GM18907 (cell line): ENCODE data around the gene SERPINA3.

ENCODE experiments used
- ATAC-seq: cut with Tn5 transposase; IDR thresholded peaks from one replicate; pipeline ENCODE4 v1.9.1; 2021; ENCODE audit warnings: mild to moderate bottlenecking, moderate library complexity; ENCODE audit not compliant: unreplicated experiment

Gene SERPINA3

DNA sequence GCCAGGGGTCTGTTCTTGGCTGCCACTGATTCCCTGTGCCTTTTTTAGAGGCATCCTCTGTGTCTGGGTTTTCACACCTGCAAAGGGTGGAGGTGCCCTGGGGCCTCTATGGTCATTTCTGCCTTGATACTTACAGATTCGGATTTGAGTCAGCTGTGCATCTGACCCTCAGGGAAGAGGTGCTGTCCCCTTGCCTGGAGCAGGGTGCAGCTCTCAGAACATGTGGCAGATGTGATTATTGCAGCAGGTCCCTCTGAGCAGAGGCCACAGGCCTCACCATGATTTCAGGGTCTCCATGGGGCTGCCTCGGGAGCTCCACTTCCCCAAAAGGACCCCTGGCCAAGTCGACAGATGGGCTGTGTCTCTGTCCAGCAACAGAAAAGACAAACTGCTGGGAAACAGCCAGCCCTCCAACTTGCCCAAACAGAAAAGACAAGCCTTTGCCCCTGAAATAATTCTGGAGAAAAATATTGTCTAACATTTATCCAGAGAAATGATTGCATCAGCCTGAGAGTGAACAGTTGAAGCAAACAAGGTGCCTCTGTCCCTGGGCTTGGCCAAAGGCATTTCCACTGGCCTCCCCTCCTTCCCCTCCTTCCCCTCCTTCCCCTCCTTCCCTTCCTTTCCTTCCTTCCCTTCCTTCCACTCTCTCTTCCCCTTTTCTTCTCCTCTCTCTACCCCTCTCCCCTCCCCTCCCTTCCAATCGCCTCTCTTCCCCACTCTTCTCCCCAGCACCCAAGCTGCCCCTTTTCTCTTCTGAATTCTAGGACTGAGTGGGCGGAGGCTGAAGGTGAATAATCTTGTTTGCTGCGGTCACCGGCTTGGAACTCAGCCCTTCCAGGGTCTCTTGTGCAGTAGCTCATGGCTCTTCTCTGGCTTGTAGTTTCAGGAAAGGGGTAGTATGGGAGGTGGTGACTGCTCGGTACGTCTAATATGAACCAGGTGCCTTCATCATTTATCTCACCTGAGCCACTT is 676 bp downstream of the SERPINA3 start:
- no peak for ATAC-seq

DNA sequence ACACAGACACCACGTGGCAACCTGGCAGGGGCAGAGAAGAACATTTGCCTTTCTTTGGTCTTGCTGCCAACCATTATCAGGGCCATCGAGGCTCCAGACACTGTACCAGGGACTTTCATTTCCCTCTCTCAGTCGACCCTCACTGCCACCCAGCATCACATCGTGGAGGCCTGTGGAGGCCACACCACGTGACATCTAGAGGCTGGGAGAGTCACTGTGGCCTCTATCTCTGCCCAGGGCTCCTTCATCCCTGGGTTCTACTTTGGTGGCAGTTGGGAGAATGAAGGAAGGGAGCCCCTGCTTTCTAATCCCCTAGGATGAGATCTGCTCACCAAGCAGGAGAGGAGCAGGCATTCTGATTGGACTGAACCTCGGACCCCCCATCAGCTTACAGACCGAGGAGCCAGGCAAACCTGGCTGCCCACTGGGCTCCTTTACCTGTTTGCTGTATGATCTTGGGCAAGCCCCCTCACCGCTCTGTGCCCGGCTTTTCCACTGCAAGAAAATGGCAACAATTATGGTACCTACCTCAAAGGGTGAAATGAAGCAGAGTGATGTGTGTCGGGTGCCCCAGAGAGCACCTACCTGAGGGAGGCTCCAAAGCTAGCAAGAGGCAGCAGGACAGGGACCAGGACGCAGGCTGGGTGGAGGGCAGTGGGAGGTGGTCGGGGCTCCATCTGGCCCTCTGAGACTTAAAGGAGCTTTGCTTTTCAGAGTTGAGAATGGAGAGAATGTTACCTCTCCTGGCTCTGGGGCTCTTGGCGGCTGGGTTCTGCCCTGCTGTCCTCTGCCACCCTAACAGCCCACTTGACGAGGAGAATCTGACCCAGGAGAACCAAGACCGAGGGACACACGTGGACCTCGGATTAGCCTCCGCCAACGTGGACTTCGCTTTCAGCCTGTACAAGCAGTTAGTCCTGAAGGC is 1.8 kb downstream of the SERPINA3 start:
- no peak for ATAC-seq

DNA sequence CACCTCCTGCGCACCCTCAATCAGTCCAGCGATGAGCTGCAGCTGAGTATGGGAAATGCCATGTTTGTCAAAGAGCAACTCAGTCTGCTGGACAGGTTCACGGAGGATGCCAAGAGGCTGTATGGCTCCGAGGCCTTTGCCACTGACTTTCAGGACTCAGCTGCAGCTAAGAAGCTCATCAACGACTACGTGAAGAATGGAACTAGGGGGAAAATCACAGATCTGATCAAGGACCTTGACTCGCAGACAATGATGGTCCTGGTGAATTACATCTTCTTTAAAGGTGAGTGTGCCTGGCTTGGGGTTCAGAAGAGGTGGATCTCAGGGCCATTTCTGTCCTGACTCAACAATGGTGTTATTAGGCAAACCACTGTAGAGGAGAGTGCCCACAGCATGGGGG is 2.6 kb downstream of the SERPINA3 start:
- no peak for ATAC-seq

DNA sequence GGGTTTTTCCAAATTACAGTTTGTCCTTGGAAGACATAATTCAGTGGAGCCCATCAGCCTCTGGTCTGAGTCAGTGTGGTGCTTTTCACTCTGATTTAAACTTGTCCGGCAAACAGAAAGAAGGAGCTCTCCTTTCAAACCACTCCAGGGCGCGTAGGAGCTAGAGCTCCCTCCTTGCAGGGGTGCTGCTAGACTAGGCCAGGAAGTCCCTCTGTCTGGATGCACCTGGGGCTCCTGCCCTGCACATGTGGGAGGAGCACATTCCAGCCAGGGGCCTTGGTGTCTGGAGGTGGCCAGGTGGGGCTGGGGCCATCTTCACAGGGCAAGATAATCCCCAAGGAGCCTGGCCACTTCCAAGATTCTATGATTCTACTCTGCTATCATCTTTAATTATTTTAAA is 3.1 kb downstream of the SERPINA3 start:
- no peak for ATAC-seq

DNA sequence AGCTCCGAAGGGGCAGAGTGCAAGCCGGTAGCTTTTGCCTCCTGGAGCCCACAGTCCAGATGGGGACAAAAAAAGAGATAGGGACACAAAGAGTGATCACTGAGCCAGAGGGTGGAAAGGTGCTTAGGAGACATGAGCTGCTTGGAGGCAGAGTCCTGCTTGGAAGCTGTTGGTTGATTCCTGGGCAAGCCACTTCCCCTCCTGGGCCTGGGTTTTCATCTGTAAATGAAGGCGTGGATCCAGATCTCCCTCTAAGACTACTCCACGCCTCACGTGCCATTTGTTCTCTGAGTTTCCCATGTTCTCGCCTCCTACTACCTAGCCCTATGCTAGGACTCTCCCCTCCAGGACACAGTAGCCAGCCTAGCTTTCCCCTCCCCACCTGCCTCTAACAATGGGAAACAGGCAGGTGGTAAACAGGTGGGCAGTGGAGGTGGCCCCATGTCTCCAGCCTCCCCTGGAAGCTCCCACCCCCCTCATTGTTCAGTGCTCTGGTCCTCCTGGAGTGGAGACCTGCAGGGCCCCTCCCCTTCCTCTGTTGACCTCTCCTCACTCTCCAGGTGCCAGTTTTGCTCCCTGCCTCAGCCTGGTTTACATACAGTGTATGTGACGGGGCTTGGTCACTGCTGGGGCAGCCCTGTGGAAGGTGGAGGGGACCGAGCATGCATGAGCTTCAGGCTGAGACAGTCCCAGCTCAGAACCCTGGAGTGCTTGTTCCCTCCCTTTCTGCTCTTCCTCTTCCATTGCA is 3.8 kb downstream of the SERPINA3 start:
- ATAC-seq: no peak

DNA sequence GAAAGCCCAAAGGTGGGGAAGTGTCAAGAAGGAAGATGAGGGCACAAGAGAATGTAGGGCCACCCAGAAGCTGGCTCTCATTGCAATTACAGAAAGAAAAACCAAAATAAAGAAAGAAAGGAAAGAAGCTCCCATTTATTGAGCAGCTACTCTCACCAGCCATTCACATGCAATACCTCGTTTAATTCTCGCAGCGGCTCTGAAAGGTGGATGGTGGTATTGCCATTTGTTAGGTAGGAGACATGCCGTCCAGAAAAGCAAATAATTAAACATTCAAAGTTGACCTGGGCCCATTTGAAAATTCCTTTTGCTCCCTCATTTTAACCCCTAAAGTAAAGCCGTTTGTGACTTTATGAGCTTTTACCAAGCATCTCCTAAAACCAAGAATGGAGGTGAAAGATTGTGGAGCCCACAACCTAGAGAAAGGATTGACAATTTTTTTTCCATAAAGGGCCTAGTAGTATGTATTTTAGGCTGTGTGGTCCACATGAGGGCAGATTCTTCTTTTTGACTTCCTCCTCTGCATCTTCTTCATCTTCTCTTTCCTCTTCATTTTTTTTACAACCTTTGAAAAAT is 5.3 kb downstream of the SERPINA3 start:
- no peak for ATAC-seq

DNA sequence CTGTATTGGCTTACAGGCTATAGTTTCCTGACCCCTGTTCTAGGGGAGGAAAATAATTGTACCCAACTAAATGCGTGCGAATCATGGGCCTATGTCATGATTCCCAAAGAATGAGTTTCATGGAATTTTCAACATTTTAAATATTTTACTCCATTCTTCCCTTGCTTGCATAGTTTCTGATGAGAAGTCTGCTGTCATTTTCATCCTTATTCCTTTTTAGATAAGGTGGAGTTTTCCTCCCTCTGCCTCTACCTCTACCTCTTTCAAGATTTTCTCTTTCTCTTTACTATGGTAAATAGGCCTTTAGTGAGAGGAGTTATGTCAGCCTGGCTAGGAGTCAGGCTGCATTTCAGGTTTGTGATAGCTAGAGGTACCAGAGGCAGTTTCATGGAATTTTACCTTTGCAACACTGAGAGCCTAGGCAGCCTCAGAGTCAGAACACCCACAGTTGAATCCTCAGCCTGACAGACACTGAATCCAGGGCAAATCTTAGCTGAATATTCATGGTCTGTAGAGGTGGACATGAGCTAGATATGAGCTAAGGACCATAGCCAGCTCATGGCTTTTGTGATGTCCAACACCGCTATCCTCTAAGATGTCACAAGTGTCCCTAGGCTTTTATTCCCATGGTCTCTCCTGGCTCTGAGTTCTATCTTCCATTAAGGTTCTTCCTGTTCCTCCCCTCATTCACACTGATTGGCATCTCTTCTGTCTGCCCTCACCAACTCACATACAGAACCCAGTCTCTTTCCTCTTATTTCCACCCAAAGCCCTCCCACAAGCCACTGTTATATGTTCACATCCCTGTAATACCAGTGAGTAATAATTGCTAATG is 6.0 kb downstream of the SERPINA3 start:
- ATAC-seq: no peak

DNA sequence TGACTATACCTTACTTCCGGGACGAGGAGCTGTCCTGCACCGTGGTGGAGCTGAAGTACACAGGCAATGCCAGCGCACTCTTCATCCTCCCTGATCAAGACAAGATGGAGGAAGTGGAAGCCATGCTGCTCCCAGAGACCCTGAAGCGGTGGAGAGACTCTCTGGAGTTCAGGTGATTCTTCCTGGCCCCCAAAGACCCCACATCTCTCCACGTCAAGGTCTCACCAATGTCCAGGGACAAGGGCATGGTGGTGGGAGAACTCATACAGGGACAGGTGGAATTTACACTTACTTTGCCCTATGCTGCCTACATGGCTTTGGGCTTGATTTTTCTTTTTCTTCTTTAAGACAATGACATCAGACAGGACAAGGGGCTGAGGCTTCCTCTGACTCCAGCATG is 7.1 kb downstream of the SERPINA3 start:
- ATAC-seq: no peak

DNA sequence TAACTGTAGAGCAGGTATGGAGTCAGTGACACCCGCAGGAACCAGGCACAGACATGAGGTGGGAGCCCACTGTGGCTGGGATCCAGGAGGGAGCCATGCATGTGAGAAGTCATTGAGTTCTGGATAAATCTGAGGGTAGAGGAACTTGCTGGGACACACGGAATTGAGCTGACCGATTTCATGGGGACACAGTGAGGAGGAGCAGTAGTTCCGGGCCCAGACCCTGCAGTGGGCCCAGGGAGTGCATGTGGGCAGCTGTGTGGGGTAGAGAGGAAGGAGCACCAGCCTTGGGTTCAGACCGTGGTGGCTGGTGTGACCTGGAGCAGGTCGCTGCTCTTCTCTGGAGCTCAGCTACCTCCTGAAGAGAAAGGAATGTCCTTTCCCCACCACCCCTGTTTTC is 8.4 kb downstream of the SERPINA3 start:
- ATAC-seq: no peak

DNA sequence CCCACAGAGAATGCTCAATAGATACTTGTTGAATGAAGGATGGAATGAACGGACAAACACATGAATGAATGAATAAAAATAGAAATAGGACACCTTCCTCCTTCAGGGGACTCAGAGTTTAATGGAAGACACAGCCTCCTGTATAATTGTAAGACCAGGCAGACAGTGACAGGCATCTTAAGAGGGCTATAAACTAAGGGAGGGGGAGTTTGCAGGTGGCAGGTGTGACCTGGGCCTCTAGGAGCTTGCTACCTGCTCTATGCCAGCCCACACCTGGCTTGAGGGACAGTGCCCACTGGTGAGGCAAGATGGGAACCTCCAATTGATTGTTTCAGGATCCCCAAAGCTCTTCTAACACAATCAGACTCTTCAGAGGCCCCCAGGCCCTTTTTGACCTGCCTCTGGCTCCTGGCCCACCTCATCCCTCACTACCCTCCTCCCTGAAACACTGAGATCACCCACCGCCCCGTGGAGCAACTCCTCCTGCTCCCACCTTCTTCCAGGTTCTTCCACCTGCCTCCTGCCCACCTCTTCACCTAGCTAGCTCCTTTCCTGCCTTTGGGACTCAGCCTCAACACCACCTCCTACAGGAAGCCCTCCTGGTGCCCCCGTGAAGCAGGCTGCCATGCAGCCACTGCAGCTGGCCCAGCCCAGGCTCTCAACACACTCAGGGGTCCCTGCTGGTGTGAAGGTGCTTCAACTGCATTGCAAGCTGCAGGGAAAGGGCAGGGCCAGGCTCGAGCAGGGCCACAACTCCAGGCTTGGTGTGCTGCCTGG is 9.4 kb downstream of the SERPINA3 start:
- no peak for ATAC-seq

DNA sequence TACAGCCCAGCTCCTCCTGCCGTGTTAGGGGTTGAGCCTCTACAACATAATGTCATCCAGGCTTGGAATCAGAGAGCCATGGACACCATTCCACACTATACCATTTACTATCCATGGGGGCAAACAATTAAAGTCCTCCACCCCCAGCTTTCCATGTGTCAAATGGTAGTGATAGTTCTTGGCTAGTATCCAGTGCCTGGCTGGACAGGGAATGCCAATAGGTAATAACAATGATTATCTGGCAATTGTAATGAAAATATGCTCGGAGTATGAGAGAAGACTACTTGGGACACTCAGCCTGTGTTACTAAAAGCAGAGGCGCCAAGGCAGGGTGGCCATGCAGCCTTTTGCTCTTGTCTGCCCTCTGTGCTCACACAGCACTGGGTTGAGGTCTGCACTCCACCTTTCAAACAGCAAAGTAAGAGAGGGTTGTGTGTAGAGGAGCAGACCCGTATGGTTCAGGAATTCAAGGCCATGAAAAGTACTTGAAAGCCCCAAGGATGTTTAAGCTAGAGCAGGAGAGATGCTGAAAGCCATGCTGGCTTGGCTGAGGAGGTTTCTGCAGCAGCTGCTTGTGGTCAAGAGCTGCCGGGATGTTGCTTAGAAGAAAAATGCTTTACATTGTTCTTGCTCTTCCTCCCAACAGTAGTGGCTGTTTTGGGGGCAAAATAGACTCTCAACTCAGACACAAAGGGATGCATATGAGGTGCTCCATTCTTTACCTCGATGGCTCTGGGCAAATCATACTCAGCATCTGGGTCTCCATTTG is 10.6 kb downstream of the SERPINA3 start:
- ATAC-seq: no peak

DNA sequence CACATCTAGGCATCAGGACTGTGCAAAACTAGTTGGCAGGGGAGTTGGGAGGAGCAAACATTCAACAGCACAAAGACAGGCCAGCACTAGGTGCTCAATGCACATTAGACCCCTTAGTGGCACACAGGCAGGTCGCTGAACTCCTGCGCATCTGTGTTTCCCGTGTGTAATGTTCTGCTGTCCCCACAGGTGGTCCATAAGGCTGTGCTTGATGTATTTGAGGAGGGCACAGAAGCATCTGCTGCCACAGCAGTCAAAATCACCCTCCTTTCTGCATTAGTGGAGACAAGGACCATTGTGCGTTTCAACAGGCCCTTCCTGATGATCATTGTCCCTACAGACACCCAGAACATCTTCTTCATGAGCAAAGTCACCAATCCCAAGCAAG is 11.2 kb downstream of the SERPINA3 start:
- ATAC-seq: no peak

DNA sequence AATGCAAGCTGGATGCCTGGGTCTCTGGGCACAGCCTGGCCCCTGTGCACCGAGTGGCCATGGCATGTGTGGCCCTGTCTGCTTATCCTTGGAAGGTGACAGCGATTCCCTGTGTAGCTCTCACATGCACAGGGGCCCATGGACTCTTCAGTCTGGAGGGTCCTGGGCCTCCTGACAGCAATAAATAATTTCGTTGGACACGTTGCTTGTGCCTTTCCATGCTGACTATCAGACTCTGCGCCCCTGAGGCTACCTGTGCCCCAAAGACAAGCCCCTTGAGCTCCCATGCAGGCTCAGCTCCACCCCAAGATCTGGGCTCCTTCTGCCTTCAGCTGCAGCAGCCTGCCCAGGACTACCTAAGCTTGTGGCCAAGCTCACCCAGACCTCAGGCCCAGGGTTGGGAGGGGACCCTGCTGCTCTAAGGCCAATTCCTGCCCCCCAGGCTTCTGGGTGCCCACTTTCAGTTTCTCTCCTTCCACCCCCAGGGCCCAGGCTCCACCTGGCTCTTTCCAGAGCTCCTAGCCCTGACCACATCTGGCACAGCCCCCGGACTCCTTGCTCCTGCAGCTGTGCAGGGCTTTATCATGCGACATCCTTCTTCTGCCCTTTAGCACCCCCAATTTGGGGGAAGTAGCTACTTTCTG is 11.8 kb downstream of the SERPINA3 start:
- no peak for ATAC-seq

DNA sequence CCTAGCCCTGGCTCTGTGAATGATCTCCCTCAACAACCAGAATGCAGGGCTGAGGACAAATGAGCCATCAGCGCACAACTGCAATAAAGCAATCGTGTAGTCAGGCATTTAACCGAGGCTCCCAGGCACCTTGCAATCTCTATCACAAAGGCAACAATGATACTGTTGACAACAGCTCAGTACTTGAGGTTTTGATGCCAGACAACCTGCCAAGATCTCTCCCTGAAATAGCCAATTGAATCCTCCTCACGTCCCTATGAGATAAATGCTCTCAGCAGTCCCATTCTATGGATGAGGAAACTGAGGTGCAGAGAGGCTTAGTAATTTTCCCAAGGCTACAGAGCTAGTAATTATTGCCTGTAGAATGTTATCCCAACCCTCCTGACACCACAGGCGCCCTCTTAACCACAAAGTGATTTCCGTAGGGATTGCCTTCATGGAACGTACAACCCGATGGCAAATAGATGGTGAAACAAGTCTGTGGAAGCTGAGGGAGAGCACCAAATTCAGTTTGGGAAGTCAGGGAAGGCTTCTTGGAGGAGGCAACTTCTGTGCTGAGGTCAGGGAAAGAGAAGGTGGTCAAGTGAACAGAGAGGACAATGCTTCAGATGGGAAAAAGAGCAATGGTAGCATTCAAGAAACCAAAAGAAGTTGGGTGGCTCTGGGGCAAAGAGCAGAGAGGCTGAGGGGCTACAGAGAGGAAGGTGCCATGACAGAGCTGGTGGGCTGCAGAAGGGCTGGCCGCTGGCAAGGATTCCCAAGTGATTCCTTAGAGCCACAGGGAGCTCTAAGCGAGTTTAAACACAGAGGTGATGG is 12.6 kb downstream of the SERPINA3 start:
- ATAC-seq: no peak

DNA sequence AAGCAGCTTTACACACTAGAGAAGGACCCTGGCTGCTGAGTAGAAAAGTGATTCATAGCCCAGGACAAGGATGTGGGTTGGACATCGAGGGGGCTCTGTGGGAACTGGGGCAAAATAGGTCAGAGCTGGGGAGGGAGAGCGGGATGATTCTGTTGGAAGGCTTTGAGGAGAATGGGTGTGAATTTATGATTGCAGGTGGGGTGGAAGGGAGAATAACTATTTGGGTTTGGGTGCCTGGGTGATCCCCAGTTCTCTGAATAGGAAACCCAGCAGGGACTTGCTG is 13.1 kb downstream of the SERPINA3 start:
- ATAC-seq: no peak

DNA sequence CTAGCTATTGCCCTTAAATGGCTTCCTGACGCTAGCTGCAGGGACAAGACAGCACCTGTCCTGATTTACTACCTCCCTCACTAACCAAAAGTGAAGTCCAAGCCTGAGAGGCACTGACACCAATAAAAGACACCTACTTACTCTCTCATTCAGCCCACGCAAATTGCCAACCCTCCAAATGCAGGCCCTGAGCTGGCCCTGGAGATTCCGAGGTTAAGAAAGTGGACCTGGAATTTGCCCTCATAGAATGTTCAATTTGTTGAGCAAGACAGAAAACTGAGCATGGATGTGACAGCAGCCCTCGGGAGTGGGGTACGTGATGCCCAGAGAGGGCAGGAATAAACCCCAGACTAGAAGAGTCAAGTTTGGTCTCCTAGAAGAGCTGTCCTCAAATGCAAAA is 16.4 kb downstream of the SERPINA3 start:
- ATAC-seq: no peak

DNA sequence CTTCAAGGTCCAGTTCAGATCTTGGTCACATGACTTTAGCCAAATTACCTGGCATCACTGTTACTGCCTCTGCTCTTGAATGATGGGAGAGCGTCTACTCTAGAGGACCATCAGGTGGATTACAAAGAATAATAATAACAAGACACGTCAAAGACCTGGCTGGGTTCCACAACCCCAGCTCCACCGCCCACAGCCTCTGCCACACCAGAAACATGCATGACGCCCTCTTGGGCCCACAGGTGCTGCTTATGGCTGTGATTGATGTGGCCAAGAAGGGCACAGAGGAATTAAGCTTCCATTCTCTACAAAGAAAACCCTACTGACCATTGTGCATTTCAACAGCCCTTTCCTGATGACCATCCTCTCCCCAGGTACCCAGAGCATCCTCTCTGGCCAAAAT is 18.2 kb downstream of the SERPINA3 start:
- ATAC-seq: no peak
